HL-60/S4 treated with retinoic acid at 250 ng/mL for 4 days and 3 days (cell line): ENCODE data around the gene SSBP3.

Experiments
- in situ Hi-C: fragments of 300-500 bp; cut with MboI; formaldehyde crosslinking; loops from 2 replicates; pipeline ENCODE4 v1.7.0; 2022; ENCODE audit warnings: low sequenced_read_pairs

SSBP3 gene

DNA sequence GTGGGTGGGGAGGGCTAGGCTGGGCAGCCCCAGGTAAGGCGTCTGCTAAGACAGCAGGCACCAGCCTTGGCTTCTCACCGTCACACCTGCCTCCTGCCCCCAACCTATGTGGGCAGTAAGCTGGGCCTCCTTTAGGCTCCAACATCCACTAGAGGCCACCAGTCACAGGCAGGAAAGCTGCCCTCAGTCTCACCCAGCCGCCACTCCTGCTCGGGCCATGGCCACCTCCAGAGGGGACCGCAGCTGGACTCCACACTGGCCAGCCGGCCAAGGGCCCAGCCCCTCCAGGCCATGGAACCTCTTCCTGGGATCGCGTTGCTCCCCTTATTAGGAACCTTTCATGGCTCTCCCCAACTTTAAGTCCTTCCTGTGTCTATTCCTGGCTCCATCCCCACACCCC, 131.7 kb downstream of the SSBP3 start:
- in situ Hi-C loops = no loop called here

DNA sequence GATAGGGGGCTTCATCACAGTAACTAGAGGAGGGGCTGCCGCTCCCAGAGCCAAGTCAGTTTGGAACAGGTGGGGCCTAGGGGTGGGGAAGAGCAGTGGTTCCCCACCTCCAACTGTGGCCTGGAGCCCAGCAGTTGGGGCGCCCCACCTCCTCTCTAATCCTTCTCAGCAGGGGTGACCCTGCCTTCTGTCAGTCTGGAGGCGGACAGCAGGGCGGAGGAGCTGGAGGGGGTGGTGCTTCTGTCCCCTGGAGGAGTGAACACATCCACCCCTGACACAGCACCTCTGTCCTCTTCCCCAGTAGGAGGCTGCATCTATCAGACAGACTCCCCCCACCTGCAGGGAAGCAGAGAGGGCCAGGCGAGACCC, 132.4 kb downstream of the SSBP3 start:
- in situ Hi-C loops = no loop called here

DNA sequence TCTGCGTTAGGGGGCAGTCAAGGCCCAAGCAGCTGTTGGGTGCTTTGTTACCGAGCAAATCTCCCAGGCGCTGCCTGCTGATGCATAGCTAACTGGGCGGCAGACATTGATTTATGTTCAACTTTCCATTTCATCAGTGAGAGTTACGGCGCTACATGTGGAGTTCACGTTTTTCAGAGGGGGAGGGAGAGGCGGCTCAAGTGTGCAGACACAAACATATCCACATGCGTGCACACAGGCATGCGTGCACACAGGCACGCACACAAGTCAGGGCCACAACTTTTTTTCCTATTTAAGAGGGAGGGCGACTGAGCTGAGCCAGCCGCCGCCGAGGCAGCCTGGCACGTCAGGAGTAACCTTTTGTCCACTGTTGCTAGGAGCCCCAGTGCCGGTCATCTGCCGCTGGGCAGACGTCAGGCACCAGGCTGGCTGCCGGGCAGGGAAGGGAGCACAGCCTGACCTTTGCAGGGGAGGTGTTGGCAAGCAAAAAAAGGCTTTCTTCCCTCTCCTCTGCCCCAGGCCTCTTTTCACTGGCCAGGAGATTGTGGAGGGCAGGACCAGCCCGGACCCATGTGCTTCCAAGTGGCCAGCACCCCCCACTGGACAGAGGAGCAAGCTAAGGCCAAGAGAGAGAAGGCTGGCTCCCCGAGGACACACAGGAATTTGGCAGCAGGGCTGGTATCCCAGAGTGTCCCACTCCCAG, 133.0 kb downstream of the SSBP3 start:
- in situ Hi-C loops = no loop called here

DNA sequence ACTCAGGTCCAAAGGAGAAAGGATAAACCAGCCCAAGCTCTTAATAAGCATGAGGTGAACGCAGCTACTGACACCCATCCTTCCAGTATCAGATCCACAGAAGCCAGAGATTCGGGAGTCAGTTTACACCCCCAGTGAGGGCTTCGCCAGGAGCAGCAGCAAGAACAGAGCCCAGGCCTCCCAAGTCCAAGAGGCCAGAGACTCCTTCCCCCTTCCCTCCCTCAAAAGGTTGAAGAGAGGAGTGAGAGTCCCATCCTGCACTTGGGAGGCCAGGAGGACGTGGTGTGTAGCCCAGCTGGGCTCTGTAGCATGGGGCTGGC, 133.5 kb downstream of the SSBP3 start:
- in situ Hi-C loops = no loop called here

DNA sequence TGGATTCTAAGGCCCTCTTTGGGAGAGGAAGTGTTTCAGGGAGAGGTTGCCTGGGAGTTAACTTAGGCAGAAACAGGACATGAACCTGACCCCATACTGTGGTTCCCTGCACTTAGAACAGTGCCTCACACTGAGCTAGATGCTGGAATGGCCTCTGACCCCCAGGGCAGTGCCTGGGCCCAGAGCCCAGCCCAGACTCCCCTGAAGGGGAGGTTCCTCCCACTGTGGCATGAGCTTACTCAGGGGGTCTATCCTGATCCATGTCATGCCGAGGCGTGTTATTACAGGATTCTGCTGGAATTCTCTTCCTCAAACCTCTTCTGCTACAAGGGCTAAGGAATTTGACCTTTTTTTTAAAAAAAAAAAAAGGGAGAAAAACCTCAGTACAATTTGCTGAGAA, 134.1 kb downstream of the SSBP3 start:
- in situ Hi-C loops = no loop called here

DNA sequence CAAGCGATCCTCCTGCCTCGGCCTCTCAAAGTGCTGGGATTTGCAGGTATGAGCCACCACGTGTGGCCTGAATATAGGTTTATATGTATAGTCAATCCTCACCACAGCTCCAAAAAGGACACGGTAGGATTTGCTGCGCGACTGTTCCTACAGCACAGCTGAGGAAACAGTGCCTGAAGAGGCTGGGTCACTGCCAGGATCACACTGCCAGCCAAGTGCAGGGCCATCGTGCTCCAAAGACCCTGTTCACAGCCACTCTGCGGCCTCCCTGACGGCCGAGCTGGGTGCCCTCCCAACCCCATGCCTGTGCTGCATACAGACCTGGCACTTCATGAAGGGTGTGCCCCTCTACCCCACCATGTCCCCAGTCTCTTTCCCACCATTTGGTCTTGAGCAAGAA, 134.9 kb downstream of the SSBP3 start:
- in situ Hi-C loops = no loop called here

DNA sequence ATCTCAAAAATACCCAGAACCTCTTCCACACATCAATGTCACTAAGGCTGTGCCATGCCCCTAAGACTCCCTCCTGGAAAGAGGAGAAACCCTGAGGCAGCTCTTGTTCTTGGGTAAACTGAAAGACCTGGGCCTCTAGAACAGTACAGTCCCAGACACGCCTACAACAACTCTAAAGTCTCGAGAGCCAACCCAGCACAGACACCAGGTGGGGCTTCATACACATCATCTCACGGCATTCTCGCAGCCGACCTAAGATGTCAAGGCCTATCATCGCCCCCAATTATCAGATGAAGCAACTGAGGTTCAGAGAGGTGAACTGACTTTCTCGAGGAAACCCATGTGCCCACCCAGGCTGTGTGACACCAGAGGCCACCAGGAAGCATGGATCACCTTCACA, 135.7 kb downstream of the SSBP3 start:
- in situ Hi-C loops = no loop called here

DNA sequence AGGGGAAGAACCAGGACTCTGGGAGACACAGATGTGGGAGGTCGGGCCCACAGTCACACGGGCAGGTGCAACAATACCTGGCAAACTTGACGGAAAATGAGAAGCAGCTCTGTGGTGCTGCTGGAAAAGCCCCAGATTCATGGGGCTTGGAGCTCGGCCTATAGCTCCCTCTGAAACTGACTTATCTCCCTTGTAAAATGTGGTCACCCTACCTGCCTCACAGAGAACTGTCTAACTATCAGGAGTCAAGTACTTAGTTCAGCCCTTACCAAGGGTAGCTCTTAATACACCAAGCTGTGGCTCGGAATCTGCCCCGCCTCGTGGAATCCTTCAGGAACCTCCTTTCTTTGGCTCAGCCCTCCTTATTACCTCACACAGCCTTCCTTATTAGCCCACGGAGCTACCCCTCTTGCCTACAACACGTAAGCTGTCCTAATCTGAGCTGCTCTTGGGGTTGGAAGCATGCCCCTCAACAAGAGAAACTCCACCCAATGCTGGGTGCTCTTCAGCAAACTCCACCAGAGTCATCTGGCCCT, 137.4 kb downstream of the SSBP3 start:
- in situ Hi-C loops = no loop called here

DNA sequence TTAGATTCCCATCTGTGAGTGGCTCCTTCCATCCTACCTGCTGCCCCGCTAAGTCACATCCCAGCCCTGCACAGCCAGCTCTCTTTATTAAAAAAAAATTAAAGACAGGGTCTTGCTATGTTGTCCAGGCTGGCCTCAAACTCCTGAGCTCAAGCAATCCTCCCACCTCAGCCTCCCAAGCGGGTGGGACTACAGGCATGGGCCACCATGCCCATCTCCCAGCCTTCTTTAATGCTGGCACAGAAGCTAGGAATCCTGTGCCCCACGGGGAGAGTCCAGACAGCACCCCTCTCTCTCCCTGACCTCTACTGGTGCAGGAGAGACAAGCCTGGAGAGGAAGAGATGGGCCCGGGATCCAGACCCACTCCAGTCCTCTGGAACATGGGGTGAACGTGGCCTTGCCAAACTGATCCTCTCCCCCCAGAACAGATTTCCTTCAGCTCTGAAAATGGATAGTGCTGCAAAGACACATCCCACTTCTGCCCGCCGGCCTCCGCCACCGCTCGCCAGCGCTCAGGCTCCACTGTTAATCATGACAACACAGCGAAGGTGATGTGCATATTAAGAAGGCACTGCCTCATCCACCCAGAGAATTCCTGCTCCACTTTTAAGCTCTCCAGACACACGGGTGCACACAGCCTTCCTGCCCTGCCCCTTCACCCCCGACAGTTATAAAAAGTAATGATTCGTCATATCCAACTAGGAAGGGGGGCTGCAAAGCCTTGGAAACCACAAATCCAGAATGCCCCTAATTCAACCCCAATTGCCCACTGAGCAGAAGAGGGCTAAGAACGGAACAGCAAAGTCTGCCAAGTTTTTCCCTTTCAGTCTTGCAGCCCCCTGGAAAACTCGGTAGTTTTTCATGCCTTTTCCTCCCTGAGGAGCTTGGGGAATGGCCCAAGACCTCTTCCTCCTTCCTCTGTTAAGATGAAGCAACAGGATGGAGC, 138.1 kb downstream of the SSBP3 start:
- in situ Hi-C loops = no loop called here

DNA sequence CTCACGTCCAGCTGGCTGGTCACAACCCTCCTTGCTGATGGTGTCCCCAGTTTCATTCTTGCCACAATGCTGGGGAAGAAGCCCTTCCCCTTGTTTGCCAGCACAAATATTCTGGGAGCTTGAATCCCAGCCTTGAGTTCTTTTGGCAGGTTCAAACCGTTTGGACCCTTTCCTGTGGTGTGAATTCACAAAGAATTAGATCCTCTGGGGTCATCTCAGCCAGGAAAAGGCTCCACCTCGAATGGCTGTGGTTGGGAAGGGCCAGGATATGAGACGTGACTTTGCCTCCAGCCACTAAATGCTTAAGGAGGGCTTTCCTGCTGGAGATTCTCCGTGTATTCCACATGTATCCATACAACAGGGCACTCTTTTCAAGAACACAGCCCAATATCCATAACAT, 139.3 kb downstream of the SSBP3 start:
- in situ Hi-C loops = no loop called here

DNA sequence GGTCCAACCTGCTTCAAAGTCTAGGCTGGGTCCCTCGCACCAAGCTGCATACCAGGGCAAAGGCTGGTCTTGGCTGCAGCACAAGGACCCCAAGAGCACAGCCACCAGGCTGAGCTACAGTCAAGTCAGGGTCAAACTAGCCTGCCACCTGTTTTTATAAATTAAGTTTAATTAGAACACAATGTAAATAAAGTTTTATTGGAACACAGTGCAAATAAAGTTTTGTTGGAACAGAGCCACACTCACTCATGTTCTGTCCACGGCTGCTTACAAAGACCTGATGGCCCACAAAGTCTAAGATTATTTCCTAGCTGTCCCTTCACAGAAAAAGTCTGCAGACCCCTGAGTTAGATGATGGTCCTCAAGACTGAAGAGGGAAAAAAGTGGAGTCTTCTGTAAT, 140.0 kb downstream of the SSBP3 start:
- in situ Hi-C loops = no loop called here

DNA sequence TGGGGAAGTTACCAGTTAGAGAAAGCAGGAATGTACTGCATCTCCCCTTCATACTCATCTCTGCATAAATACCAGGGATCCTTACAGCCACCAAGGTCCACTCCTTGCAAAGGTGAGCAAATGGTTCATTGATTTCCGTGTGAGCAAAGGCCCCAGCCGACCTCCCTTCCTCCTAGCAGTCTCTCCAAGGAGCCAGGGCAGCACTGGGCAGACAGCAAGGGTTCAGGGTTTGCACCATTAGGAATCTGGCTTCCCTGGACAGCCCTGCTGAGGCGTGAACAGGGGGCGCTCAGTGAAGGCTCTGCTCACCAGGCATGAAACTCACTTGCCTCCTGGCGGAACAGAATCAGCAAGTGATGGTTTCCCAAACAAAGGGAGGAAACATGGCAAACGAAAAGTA, 140.5 kb downstream of the SSBP3 start:
- in situ Hi-C loops = no loop called here

DNA sequence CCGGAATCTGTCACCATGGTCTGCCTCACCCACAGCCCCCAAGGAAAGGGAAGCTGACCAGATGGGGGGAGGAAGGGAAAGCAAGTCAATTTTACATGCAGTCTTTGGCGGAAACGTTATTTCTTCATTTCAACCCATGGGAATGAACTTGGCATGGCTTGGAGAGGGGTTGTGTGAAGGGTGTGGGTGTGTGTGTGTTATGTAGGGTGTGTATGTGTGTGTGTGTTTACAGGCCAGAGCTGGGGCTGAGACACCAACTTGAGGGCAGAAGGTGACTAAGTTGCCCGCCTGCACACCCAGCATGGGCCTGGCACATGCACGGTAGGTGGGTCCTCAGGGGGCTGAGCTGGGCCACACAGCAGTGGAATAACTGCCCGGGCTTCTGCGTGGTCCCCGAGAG, 141.1 kb downstream of the SSBP3 start:
- in situ Hi-C loops = no loop called here

DNA sequence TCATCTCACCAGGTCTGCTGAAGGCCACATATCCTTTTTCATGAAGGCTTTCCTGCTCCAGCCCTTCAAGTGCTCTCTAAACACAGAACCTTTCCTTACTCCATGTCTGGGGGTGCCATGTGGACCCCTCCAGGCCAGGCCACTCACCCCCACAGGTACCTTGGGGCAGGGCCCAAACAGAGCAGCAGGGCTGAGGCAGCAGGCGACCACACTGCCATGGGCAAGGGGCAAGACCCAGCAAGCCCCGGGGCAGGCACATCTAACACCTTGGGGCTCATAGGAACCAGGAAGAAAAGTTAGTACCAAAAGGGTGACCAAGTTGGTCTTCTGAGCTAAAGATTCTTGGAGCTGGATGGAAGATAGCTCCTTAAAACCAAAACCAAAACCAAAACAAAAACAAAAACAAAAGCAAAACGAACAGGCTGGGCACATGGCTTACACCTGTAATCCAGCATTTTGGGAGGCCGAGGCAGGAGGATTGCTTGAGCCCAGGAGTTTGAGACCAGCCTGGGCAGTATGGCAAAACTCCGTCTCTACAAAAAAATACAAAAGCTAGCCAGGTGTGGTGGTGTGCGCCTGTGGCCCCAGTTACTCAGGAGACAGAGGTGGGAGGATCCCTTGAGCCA, 142.5 kb downstream of the SSBP3 start:
- in situ Hi-C loops = no loop called here

DNA sequence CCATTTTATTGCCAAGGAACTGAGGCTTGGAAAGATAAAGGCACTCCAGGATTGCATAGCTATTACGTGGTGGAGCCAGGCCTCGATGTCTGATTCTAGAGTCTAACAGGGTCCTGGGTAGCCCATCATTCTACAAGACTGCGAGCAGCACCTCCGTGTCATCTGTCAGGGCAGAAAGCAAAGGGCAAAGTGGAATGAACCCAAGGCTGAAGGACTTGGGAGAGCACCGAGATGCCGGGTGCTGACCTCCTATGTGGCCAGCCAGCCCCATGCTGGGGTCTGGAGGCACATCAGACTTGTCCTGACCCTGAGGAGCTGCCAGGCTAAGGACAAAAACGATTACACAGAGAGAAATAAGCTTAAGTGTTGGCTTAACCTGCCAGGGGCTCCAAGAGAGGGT, 143.9 kb downstream of the SSBP3 start:
- in situ Hi-C loops = no loop called here

DNA sequence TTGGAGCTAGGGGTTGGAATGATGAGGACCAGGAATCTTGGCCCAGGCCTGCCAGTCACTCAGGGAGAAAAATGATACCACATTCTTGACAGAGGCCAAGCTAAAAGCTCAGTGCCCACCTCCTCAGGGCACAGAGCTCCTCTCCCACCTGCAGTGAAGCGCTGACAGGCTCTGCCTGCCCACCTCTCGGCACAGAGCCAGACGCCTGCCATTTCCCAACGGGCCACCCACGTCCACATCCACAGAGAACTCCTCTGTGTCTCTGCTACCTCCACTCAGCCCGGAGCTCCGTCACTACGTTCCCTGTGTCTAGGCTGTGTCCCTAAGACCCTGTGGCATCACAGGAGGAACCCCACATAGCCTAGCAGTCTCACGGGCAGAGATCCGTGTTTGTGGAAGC, 145.4 kb downstream of the SSBP3 start:
- in situ Hi-C loops = no loop called here

DNA sequence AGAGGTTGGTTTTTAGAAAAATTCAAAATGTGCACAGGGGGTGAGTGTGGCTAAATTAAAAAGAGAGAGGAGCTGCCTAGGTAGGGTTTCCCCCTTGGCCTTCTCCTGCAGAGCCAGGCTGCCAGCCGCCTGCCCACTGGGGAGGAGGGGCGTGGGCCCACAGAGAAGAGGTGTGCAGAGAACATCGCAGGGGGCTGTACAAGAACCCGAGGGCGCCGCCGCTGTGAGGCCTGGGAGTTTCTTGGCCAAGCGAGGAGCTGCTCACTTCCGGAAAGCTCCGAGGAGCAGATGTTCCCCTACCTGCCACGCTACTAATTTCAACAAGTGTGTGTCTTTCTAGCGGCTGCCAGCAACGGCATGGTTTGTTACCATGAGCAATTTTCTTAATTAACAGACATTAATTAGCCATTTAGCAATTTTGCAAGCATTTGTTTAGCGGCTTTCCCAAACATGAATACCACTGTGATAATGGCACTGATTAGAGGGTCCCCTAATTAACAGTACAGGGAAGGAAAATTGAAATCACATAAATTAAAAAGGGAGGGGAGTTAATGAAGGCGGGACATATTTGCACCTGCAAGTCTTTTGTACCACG, 146.6 kb downstream of the SSBP3 start:
- in situ Hi-C loops = no loop called here

DNA sequence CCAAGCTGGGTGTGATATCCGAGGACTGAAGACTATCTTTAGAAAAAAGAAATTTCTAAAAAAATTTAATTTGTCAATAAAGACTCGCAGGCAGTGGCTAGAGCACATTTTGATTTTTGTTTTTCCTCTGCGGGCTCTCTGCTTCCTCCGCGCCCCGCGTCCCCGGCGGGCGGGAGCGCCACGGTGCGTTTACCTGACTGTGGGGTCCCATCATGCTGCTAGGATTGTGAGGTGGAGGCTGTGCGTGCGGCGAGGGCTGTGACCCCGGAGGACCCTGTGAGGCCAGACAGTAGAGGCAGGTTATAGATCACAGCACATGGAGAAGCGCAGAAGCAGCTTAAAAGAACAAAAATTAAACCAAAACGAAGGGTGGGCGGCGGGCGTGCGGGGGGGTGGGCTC, 148.3 kb downstream of the SSBP3 start:
- in situ Hi-C loops = no loop called here

DNA sequence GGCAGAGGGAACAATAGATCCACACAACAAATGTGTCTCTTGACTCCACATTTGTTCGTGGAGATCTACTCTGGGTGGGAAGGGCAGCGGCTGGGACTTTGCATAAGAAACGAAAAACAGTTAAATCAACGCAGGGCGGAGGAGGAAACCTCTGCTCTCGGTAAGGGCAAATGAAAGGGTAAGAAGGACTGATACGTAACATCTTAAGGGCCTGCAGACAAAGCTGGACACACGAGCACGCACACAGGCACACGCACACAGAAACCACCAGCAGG, 148.9 kb downstream of the SSBP3 start:
- in situ Hi-C loops = no loop called here

DNA sequence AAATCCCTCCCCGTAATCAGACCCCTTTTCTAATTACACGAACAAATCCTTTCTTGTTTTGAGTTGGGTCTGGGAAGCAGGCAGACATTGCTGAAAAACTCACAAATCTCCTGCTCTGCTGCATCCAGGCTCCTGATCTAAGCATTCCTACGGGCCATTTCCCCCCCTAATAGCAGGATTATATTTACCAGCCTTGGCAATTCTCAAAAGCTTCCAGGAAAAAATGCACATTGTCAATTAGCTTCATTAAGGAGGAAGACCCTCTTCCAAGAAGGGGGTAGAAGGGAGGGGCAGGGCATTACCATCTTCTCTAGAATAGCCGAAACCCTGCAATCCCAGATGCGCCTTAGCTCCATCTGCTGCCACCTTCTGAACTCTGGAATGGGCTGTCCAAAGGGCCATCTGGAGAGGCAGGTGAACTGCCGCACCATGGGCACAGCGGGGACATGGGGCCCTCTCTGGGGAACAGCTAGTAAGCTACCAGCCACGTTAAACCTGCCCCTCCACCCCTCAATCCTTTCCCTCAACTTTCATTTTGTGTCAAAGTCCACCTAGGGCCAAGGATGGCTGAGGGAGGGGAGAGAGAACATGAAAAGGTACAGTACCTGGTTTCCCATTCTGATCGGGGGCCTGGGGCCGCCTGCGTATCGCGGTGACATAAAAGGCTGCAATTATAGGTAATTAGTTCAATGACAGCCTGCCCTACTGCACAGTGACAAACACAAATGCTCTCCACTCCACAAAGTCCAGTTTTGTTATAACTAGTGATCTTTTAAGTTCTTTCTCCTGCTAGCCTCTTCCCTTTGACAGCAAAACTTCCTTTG, 149.5 kb downstream of the SSBP3 start:
- in situ Hi-C loops = no loop called here
